Dendritic cell treated with granulocyte-macrophage colony-stimulating factor and Interleukin-4, amounts not matched to agents 40 ng/mL and 50 ng/mL, for 4 days (primary cell): ENCODE results near the gene TARS3.
A peak's percentile ranks its signal among the peaks of the same experiment; 100 is the strongest.
"Not testable (repeated sequence)": the region's sequence is repeated elsewhere in the genome, so short reads cannot be mapped to it uniquely, and the experiment has no call there.

Experiments used
- H3K27ac Mint-ChIP-seq: one replicate; pipeline ENCODE4 v1.8.0; 2022; ENCODE audit warnings: mild to moderate bottlenecking, mixed read lengths
- H3K27me3 Mint-ChIP-seq: one replicate; pipeline ENCODE4 v1.8.0; 2022; ENCODE audit warnings: mild to moderate bottlenecking, mixed read lengths
- H3K36me3 Mint-ChIP-seq: one replicate; pipeline ENCODE4 v1.8.0; 2022; ENCODE audit warnings: low read depth, mixed read lengths
- H3K4me1 Mint-ChIP-seq: one replicate; pipeline ENCODE4 v1.8.0; 2022; ENCODE audit warnings: low read depth, mixed read lengths
- H3K4me3 Mint-ChIP-seq: one replicate; pipeline ENCODE4 v1.8.0; 2022; ENCODE audit warnings: mild to moderate bottlenecking, moderate library complexity, mixed read lengths
- H3K9me3 Mint-ChIP-seq: one replicate; pipeline ENCODE4 v1.8.0; 2022; ENCODE audit warnings: mixed read lengths
- intact Hi-C: fragments of 100-400 bp; cut with micrococcal nuclease; formaldehyde crosslinking; loops from one replicate; pipeline ENCODE4 v1.15.0; 2022

The TARS3 gene

DNA sequence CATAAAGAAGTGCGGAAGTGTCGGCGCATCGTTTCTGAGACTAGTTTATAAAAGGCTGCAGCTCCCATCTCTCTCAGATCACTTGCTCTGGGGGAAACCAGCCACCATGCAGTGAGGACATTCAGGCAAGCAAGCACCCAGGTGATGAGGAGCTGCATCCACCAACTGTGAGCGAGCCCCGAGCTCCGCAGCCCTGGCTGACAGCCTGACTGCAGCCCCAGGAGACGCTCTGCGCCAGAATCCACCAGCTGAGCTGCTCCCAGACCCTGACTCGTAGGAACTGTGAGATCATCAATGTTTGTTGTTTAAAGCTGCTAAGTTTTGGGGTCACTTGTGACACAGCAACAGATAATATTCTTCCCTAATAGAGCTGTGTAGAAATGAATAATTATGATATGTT lies 67.1 kb downstream of the TARS3 start:
- Mint-ChIP-seq H3K27ac (no peak overlapping the region), H3K27me3 (no peaks in the 10 kb centered on the region), H3K9me3 (no peaks in the 10 kb centered on the region), H3K36me3 (peaks cover 4% of the 10 kb centered on the region), H3K4me1 (peaks cover 19% of the 10 kb centered on the region), H3K4me3 (no peak overlapping the region)
- intact Hi-C loops = no loop called here

GRCh38 chr15:101654624-101655337 lies 69.5 kb downstream of the TARS3 start:
- intact Hi-C loops, H3K27me3 Mint-ChIP-seq, H3K9me3 Mint-ChIP-seq, H3K4me3 Mint-ChIP-seq: not testable (repeated sequence)
- Mint-ChIP-seq H3K4me1 (peaks cover 33% of the 10 kb centered on the region), H3K27ac (peak overlapping the region; percentile 32), H3K36me3 (peaks cover 16% of the 10 kb centered on the region)

- Mint-ChIP-seq H3K27me3 (no peaks in the 10 kb centered on the region), H3K4me3 (no peak overlapping the region), H3K4me1 (peaks cover 33% of the 10 kb centered on the region), H3K27ac (peak overlapping the region; percentile 32), H3K9me3 (no peaks in the 10 kb centered on the region), H3K36me3 (peaks cover 21% of the 10 kb centered on the region)
- intact Hi-C loops = no loop called here
Measured at GRCh38 chr15:101654171-101654570, 70.1 kb downstream of the TARS3 start.

GRCh38 chr15:101652786-101653430 lies 71.4 kb downstream of the TARS3 start:
- peak overlapping the region; percentile 91 for H3K27ac Mint-ChIP-seq
- intact Hi-C loops = loop anchor here (1.0 kb wide), 2 partner anchors 73 to 358 kb away; partner anchors contain the start of gene SNRPA1
- no peaks in the 10 kb centered on the region for H3K9me3 Mint-ChIP-seq
- H3K4me1 Mint-ChIP-seq = peaks cover 26% of the 10 kb centered on the region
- peak overlapping the region; percentile 86 for H3K4me3 Mint-ChIP-seq
- peaks cover 33% of the 10 kb centered on the region for H3K36me3 Mint-ChIP-seq
- no peaks in the 10 kb centered on the region for H3K27me3 Mint-ChIP-seq

DNA sequence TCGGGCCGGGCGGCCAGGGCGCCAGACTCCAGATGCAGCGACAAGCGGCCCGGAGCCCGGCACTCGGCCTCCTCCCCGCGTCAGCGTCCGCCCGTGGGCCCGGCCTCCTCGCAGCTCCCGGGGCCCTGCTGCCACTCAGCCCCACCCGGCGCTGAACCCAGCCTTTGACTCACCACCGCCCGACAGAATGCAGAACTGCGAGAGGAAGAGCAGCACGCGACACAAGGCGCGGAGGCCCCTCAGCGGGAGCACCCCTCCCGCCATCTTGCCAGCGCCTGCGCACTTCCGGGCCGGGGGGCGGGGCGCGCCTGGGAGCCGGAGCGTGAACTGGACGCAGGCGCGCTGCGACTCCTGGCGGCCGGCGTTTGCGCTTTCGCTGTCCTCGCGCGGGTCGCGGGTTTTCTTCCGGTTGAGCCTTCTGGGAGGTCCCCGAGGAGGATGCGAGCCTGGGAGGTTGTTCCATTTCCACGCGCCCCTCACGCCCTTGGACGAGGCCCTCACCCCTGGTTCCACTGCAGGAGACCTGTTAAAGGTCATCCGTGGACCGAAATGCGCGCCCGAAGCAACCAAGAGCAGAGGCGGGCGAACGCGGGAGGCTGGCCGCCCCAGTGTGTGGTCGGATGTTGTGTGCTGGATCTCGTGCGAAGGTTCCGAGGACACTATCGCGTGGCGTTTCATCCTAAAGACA lies 72.0 kb downstream of the TARS3 start, which contains the start of gene TM2D3:
Gene TM2D3, minus strand, starts transcription at position 284 of the 688 bp plus-strand sequence. Its CDS starts 20 bp downstream, at position 264.
- H3K4me1 Mint-ChIP-seq = peaks cover 26% of the 10 kb centered on the region
- peak within 1 kb of the TSS; percentile 86 for H3K4me3 Mint-ChIP-seq
- no peaks in the 10 kb centered on the region for H3K27me3 Mint-ChIP-seq
- intact Hi-C loops = loop anchor here (1.0 kb wide), 2 partner anchors 74 to 357 kb away; partner anchors contain the start of gene SNRPA1
- peak within 1 kb of the TSS; percentile 91 for H3K27ac Mint-ChIP-seq
- peaks cover 40% of the 10 kb centered on the region for H3K36me3 Mint-ChIP-seq
- no peaks in the 10 kb centered on the region for H3K9me3 Mint-ChIP-seq

DNA sequence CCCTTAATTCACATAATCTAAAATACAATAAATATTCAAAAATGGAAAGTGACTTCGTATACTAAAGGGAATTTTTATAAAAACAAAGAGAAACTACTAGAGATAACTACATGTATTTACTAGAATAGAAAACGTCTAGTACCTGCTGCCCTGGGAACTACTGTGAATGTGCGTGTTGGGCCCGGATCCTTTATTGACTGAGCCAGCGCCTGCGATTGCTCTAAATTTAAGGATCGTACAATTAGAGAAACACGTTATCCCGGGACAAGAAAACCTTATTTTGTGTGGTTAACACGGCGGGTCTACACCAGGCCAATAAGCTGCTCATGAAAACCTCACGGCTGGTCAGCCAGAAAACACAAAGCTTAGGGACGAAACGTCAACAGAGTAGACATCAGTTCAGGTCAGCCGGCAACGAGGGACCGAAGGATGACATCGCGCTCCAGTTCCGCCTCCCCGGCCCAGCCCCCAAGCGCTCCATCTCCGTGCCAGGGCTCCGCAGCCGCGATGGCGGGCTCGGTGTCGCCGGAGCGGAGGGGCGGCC lies 72.6 kb downstream of the TARS3 start:
- intact Hi-C loops = loop anchor here (1.0 kb wide), 3 partner anchors 9 to 356 kb away; partner anchors contain the start of gene SNRPA1
- peaks cover 33% of the 10 kb centered on the region for H3K4me1 Mint-ChIP-seq
- H3K27ac Mint-ChIP-seq = peak overlapping the region; percentile 91
- H3K9me3 Mint-ChIP-seq = no peaks in the 10 kb centered on the region
- peaks cover 46% of the 10 kb centered on the region for H3K36me3 Mint-ChIP-seq
- H3K4me3 Mint-ChIP-seq = peak overlapping the region; percentile 86
- no peaks in the 10 kb centered on the region for H3K27me3 Mint-ChIP-seq

DNA sequence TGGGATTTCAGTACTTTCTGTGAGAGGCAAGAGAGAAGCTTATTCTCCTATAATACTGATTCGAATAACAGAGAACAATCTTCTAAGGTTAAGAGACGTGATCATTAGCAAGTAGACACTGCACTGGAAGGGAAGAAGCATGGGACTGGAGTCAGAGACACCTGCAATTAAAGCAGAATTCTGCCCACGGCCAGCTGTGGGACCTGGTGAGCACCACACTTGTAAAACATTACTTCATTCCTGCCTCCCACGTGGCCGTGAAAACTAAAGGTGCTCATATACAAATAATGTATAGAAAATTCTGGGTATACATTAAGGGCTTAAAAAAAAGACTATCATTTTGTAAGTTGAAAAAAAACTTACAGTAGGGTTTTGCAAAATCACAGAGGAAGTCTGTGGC lies 74.1 kb downstream of the TARS3 start:
- Mint-ChIP-seq H3K36me3 (peaks cover 61% of the 10 kb centered on the region), H3K4me1 (peaks cover 39% of the 10 kb centered on the region), H3K27me3 (no peaks in the 10 kb centered on the region), H3K9me3 (no peaks in the 10 kb centered on the region), H3K4me3 (no peak overlapping the region), H3K27ac (peak overlapping the region; percentile 22)
- intact Hi-C loops = no loop called here

DNA sequence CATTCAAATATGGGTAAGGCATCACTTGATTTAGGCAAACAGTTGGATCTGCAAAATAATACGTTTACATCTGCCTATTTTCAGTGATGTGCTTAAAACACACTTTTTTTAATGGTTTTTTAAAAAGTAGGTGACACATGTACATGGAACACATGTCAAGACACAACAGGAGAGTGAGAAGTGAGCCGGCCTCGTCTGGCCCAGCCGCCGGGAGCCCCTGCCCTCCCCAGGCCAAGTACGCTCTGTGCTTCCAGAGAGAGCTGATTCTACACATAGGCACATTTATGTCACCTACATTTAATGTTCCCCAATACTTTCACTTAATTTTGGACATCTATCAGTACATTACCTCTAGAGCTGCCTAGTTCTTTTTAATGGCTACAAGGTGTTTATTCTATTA lies 75.9 kb downstream of the TARS3 start:
- H3K27ac Mint-ChIP-seq = no peak overlapping the region

DNA sequence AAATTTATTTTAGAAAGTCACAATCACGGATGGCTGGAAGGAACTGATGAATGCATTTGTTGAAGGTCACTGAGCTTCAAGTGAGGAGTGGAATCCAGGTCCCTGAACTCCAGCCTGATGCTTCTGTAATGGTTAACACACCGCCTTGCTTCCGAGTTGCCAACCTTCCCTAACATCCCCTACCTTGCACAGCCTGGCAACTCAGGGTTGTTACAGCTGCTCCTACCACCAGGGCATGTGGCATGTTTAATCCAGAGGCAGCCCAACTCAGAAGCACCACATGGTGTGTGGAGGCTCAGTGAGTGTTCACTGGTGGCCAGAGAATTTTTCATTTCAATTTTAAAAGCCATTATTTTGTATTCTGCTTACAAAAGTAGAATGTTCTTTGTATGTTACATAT lies 77.0 kb downstream of the TARS3 start:
- Mint-ChIP-seq H3K4me1 (peaks cover 39% of the 10 kb centered on the region), H3K9me3 (no peaks in the 10 kb centered on the region), H3K36me3 (peaks cover 87% of the 10 kb centered on the region)

More for the DNA sequence above, 75.9 kb downstream of the TARS3 start:
- Mint-ChIP-seq H3K4me1 (peaks cover 34% of the 10 kb centered on the region), H3K36me3 (peaks cover 78% of the 10 kb centered on the region), H3K9me3 (no peaks in the 10 kb centered on the region), H3K4me3 (no peak overlapping the region), H3K27me3 (no peaks in the 10 kb centered on the region)
- intact Hi-C loops = loop anchor here (10.0 kb wide), 1 partner anchor 144 kb away; no protein-coding TSS in a partner anchor

GRCh38 chr15:101646672-101647071 lies 77.6 kb downstream of the TARS3 start:
- Mint-ChIP-seq H3K27ac (peak overlapping the region; percentile 60), H3K27me3 (no peaks in the 10 kb centered on the region), H3K36me3 (peaks cover 85% of the 10 kb centered on the region), H3K4me3 (no peak overlapping the region), H3K9me3 (no peaks in the 10 kb centered on the region), H3K4me1 (peaks cover 43% of the 10 kb centered on the region)
- intact Hi-C loops = loop anchor here (10.0 kb wide), 1 partner anchor 142 kb away; no protein-coding TSS in a partner anchor

More for the DNA sequence above, 77.0 kb downstream of the TARS3 start:
- Mint-ChIP-seq H3K27ac (peak overlapping the region; percentile 60), H3K27me3 (no peaks in the 10 kb centered on the region), H3K4me3 (no peak overlapping the region)
- intact Hi-C loops = loop anchor here (10.0 kb wide), 1 partner anchor 142 kb away; no protein-coding TSS in a partner anchor

- intact Hi-C loops = loop anchor here (1.0 to 10.0 kb wide), 2 partner anchors 9 to 138 kb away; no protein-coding TSS in a partner anchor
- Mint-ChIP-seq H3K27me3 (no peaks in the 10 kb centered on the region), H3K4me3 (no peak overlapping the region), H3K36me3 (peaks cover 88% of the 10 kb centered on the region), H3K27ac (peak overlapping the region; percentile 89), H3K9me3 (no peaks in the 10 kb centered on the region), H3K4me1 (peaks cover 43% of the 10 kb centered on the region)
Measured at GRCh38 chr15:101642361-101642760, 81.9 kb downstream of the TARS3 start.

DNA sequence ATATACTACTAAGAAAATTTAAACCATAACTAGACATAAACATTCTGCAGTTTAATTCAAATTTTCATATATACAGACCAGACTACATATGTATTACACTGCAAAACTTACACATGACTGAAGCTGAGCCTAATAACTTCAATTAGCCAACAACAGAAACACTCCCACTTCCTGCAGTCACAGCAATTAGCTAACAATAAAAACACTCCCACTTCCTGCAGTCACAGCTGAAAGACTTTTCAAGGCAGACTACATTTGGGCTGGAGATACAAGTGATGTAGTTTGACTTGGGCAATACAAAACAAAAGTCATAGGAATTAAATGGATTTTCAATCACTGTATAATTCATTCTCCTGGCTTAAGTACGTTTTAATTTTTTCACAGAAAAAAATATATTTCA lies 82.4 kb downstream of the TARS3 start:
- peaks cover 86% of the 10 kb centered on the region for H3K36me3 Mint-ChIP-seq
- peak overlapping the region; percentile 89 for H3K27ac Mint-ChIP-seq
- peak overlapping the region; percentile 17 for H3K4me3 Mint-ChIP-seq
- no peaks in the 10 kb centered on the region for H3K27me3 Mint-ChIP-seq
- peaks cover 39% of the 10 kb centered on the region for H3K4me1 Mint-ChIP-seq
- H3K9me3 Mint-ChIP-seq = no peaks in the 10 kb centered on the region
- intact Hi-C loops = loop anchor here (1.0 to 10.0 kb wide), 3 partner anchors 9 to 342 kb away; no protein-coding TSS in a partner anchor

GRCh38 chr15:101641129-101641764 lies 83.0 kb downstream of the TARS3 start:
- Mint-ChIP-seq H3K27me3 (no peaks in the 10 kb centered on the region), H3K36me3 (peaks cover 85% of the 10 kb centered on the region), H3K4me1 (peaks cover 33% of the 10 kb centered on the region), H3K9me3 (no peaks in the 10 kb centered on the region), H3K27ac (peak overlapping the region; percentile 89), H3K4me3 (peak overlapping the region; percentile 47)
- intact Hi-C loops = loop anchor here (1.0 to 10.0 kb wide), 2 partner anchors 136 to 341 kb away; no protein-coding TSS in a partner anchor
